ENCODE results near the gene EXOG. TPM values are rescaled to one million over a fixed set of nuclear protein-coding genes. Genes with fewer than 3 reads are reported as not detected.

Gene EXOG
- total RNA-seq, 1 experiment from 2014 or later = 16.2 TPM

DNA sequence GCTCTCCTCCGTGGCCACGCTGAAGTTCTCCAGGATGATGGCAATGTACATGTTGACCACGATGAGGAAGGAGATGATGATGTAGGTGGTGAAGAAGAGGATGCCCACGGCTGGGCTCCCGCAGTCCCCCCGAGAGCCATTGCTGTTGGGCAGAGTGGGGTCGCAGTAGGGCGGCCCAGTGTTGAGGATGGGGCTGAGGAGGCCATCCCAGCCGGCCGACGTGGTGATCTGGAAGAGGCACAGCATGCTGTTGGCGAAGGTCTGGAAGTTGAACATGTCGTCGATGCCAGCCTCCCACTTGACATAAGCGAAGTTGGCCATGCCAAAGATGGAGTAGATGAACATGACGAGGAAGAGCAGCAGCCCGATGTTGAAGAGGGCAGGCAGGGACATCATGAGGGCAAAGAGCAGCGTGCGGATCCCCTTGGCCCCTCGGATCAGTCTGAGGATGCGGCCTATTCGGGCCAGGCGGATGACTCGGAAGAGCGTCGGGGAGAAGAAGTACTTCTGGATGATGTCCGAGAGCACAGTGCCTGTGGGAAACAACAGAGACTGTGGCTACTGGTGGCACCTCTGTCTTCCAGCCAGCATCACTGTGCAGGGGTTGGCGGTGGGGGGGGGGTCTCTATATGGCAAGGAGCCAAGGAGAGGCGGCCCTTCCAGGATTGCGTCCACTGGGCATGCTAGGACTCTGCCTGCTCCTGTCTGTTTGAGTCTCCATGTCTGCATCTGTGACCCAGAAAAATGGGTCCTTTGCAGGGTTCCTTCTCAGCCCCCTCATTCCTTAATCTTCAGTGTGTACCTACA lies 55.1 kb downstream of the EXOG start:
- H3K9me3 ChIP-seq = no peaks in the 10 kb centered on the region
- no peaks in the 10 kb centered on the region for H3K9me3 Mint-ChIP-seq (ENCODE audit: unreplicated experiment)
- DNase-seq = no peak
- TF ChIP-seq, protein P1, sequence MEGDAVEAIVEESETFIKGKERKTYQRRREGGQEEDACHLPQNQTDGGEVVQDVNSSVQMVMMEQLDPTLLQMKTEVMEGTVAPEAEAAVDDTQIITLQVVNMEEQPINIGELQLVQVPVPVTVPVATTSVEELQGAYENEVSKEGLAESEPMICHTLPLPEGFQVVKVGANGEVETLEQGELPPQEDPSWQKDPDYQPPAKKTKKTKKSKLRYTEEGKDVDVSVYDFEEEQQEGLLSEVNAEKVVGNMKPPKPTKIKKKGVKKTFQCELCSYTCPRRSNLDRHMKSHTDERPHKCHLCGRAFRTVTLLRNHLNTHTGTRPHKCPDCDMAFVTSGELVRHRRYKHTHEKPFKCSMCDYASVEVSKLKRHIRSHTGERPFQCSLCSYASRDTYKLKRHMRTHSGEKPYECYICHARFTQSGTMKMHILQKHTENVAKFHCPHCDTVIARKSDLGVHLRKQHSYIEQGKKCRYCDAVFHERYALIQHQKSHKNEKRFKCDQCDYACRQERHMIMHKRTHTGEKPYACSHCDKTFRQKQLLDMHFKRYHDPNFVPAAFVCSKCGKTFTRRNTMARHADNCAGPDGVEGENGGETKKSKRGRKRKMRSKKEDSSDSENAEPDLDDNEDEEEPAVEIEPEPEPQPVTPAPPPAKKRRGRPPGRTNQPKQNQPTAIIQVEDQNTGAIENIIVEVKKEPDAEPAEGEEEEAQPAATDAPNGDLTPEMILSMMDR (IDR thresholded peaks at IDR 0.05; ENCODE audit: insufficient read depth in 1 of 2, low read depth in 1 of 2, low read length in 1 of 2, severe bottlenecking in 1 of 2, unreplicated experiment in 1 of 2) = no peak
- H3K27me3 Mint-ChIP-seq (ENCODE audit: insufficient read depth, unreplicated experiment) = peaks cover 16% of the 10 kb centered on the region
- BruUV-seq (replicated peaks) = no TSS peak
- H3K27ac Mint-ChIP-seq (ENCODE audit: unreplicated experiment) = no peak overlapping the region
- H3K4me1 ChIP-seq = no peaks in the 10 kb centered on the region
- intact Hi-C loops (cut with micrococcal nuclease; ENCODE audit: unreplicated experiment) = no loop called here
- H3K4me1 Mint-ChIP-seq (ENCODE audit: low read depth, unreplicated experiment) = no peaks in the 10 kb centered on the region
- ChIA-PET CTCF (no interaction called here), POLR2A (no interaction called here)
- H3K27me3 ChIP-seq (replicated peaks; ENCODE audit: control insufficient read depth, insufficient read depth, low read length) = no peaks in the 10 kb centered on the region; the same call in 1 of the 2 replicates
- H3K36me3 ChIP-seq (ENCODE audit: control insufficient read depth, insufficient read depth, low read length) = no peaks in the 10 kb centered on the region
- no peak overlapping the region for H3K4me3 Mint-ChIP-seq (ENCODE audit: unreplicated experiment)
- H3K36me3 Mint-ChIP-seq (ENCODE audit: insufficient read depth, unreplicated experiment) = no peaks in the 10 kb centered on the region
- no peak overlapping the region for H3K4me3 ChIP-seq (ENCODE audit: low read depth, low read length)

- peaks cover 19% of the 10 kb centered on the region for H3K27me3 Mint-ChIP-seq (ENCODE audit: insufficient read depth, unreplicated experiment)
- Histone ChIP-seq H3K27me3 (replicated peaks; ENCODE audit: control insufficient read depth, insufficient read depth, low read length) (no peaks in the 10 kb centered on the region; the same call in 1 of the 2 replicates), H3K4me1 (no peaks in the 10 kb centered on the region), H3K36me3 (ENCODE audit: control insufficient read depth, insufficient read depth, low read length) (no peaks in the 10 kb centered on the region), H3K4me3 (ENCODE audit: low read depth, low read length) (no peak overlapping the region), H3K9me3 (no peaks in the 10 kb centered on the region)
- DNase-seq = no peak
- BruUV-seq (replicated peaks) = no TSS peak
- no peaks in the 10 kb centered on the region for H3K36me3 Mint-ChIP-seq (ENCODE audit: insufficient read depth, unreplicated experiment)
- H3K4me1 Mint-ChIP-seq (ENCODE audit: low read depth, unreplicated experiment) = no peaks in the 10 kb centered on the region
- CTCF ChIA-PET = no interaction called here
- H3K27ac Mint-ChIP-seq (ENCODE audit: unreplicated experiment) = no peak overlapping the region
- H3K9me3 Mint-ChIP-seq (ENCODE audit: unreplicated experiment) = no peaks in the 10 kb centered on the region
- H3K4me3 Mint-ChIP-seq (ENCODE audit: unreplicated experiment) = no peak overlapping the region
- TF ChIP-seq, protein P1 (IDR thresholded peaks at IDR 0.05; ENCODE audit: insufficient read depth in 1 of 2, low read depth in 1 of 2, low read length in 1 of 2, severe bottlenecking in 1 of 2, unreplicated experiment in 1 of 2) = no peak
- POLR2A ChIA-PET = no interaction called here
- intact Hi-C loops (cut with micrococcal nuclease; ENCODE audit: unreplicated experiment) = no loop called here
Observed at GRCh38 chr3:38552364-38552763, 56.2 kb downstream of the EXOG start.

GRCh38 chr3:38553071-38553470 lies 56.9 kb downstream of the EXOG start:
- TF ChIP-seq, protein P1 (IDR thresholded peaks at IDR 0.05; ENCODE audit: insufficient read depth in 1 of 2, low read depth in 1 of 2, low read length in 1 of 2, severe bottlenecking in 1 of 2, unreplicated experiment in 1 of 2) = no peak
- no TSS peak for BruUV-seq (replicated peaks)
- Histone ChIP-seq H3K4me3 (ENCODE audit: low read depth, low read length) (no peak overlapping the region), H3K4me1 (no peaks in the 10 kb centered on the region), H3K36me3 (ENCODE audit: control insufficient read depth, insufficient read depth, low read length) (no peaks in the 10 kb centered on the region), H3K27me3 (replicated peaks; ENCODE audit: control insufficient read depth, insufficient read depth, low read length) (no peaks in the 10 kb centered on the region; the same call in 1 of the 2 replicates), H3K9me3 (no peaks in the 10 kb centered on the region)
- no peaks in the 10 kb centered on the region for H3K4me1 Mint-ChIP-seq (ENCODE audit: low read depth, unreplicated experiment)
- POLR2A ChIA-PET = interaction anchor here (0.6 kb wide), 1 partner anchor 57 kb away, joined by 3 read pairs; the partner anchor contains the start of gene EXOG
- DNase-seq = no peak
- intact Hi-C loops (cut with micrococcal nuclease; ENCODE audit: unreplicated experiment) = no loop called here
- no peak overlapping the region for H3K4me3 Mint-ChIP-seq (ENCODE audit: unreplicated experiment)
- peaks cover 19% of the 10 kb centered on the region for H3K27me3 Mint-ChIP-seq (ENCODE audit: insufficient read depth, unreplicated experiment)
- H3K27ac Mint-ChIP-seq (ENCODE audit: unreplicated experiment) = no peak overlapping the region
- H3K9me3 Mint-ChIP-seq (ENCODE audit: unreplicated experiment) = no peaks in the 10 kb centered on the region
- CTCF ChIA-PET = interaction anchor here (1.5 kb wide), 1 partner anchor 32 kb away, joined by 4 read pairs; no protein-coding TSS in a partner anchor
- H3K36me3 Mint-ChIP-seq (ENCODE audit: insufficient read depth, unreplicated experiment) = no peaks in the 10 kb centered on the region
